ENCODE results near the gene CD5L. TPM values are rescaled to one million over a fixed set of nuclear protein-coding genes. Genes with fewer than 3 reads are reported as not detected.

Gene CD5L
- total RNA-seq, 1 donor from 2014 or later, result not detected

DNA sequence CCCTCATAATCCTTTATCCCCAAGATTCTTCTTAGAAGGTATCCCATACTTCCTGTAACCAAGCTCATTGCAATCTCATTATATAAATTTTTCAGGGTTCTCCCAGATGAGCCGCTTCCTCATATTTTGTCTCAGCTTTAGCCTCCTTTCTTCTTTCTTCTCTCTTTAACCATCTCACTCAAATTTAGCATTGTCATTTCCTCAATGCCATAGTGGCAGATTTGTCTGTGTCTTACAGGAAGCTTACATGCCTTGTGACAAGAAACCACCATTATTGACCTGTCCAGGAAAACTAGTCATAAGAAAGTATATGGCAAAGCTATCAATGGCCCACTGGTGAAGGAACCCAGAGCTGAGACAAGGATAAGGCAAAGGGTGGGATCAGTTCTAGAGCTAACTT, 58.7 kb downstream of the CD5L start:
- H3K27me3 ChIP-seq (ENCODE audit: control insufficient read depth, insufficient read depth, low read length), result no peaks in the 10 kb centered on the region
- FAIRE-seq (no peak), DNase-seq (ENCODE audit: low read depth) (no peak)
- H3K36me3 ChIP-seq (ENCODE audit: control insufficient read depth, insufficient read depth, low read length), result no peaks in the 10 kb centered on the region
- H3K4me3 ChIP-seq (ENCODE audit: low read depth, low read length), result no peak overlapping the region
- TF ChIP-seq, protein P1, sequence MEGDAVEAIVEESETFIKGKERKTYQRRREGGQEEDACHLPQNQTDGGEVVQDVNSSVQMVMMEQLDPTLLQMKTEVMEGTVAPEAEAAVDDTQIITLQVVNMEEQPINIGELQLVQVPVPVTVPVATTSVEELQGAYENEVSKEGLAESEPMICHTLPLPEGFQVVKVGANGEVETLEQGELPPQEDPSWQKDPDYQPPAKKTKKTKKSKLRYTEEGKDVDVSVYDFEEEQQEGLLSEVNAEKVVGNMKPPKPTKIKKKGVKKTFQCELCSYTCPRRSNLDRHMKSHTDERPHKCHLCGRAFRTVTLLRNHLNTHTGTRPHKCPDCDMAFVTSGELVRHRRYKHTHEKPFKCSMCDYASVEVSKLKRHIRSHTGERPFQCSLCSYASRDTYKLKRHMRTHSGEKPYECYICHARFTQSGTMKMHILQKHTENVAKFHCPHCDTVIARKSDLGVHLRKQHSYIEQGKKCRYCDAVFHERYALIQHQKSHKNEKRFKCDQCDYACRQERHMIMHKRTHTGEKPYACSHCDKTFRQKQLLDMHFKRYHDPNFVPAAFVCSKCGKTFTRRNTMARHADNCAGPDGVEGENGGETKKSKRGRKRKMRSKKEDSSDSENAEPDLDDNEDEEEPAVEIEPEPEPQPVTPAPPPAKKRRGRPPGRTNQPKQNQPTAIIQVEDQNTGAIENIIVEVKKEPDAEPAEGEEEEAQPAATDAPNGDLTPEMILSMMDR (IDR thresholded peaks at IDR 0.05; ENCODE audit: insufficient read depth, low read length, severe bottlenecking), result no peak

DNA sequence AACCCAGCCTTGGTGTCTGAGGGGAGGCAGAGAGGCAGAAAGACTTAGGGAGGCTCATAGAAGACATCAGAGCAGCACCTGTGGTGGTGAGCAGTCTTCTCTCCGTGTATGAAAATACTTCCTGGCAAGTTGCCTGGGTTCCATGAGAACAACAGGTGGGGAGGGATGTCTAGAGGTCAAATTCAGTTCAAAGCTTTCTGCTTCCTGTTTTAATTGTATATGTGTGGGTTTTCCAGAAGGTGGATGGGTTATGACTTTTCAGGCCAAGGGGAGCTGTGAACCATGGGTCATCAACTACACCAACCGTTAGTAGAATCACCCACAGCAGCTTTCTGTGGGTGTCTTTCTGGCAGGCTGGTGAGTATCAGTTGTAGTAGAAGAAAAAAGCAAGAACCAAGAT, 60.6 kb downstream of the CD5L start:
- no peak for FAIRE-seq
- DNase-seq (ENCODE audit: low read depth), result no peak
- H3K4me3 ChIP-seq (ENCODE audit: low read depth, low read length), result no peak overlapping the region
- H3K36me3 ChIP-seq (ENCODE audit: control insufficient read depth, insufficient read depth, low read length), result no peaks in the 10 kb centered on the region
- no peaks in the 10 kb centered on the region for H3K27me3 ChIP-seq (ENCODE audit: control insufficient read depth, insufficient read depth, low read length)
- TF ChIP-seq, protein P1 (IDR thresholded peaks at IDR 0.05; ENCODE audit: insufficient read depth, low read length, severe bottlenecking), result no peak

Other genes starting within 250 kb of the CD5L start
- gene FCRL4, start 243.7 kb downstream of the CD5L start, total RNA-seq, result not detected in 2 replicates
- gene FCRL3, start 141.0 kb downstream of the CD5L start, total RNA-seq, result not detected in 2 replicates
- gene FCRL2, start 64.7 kb downstream of the CD5L start, total RNA-seq, result not detected in 2 replicates
- not detected in 2 replicates for gene FCRL1, start 21.7 kb downstream of the CD5L start, total RNA-seq
- gene KIRREL1, start 151.8 kb upstream of the CD5L start, total RNA-seq, result 20.2 and 24.2 TPM in 2 replicates